ENCODE data around the gene BCL2L2. TPM values are rescaled to one million over a fixed set of nuclear protein-coding genes. Genes with fewer than 3 reads are reported as not detected.

The BCL2L2 gene
- total and polyA plus RNA-seq, 3 donors from 2014 or later = 46.8 to 85.1 (median 78.0) TPM

DNA sequence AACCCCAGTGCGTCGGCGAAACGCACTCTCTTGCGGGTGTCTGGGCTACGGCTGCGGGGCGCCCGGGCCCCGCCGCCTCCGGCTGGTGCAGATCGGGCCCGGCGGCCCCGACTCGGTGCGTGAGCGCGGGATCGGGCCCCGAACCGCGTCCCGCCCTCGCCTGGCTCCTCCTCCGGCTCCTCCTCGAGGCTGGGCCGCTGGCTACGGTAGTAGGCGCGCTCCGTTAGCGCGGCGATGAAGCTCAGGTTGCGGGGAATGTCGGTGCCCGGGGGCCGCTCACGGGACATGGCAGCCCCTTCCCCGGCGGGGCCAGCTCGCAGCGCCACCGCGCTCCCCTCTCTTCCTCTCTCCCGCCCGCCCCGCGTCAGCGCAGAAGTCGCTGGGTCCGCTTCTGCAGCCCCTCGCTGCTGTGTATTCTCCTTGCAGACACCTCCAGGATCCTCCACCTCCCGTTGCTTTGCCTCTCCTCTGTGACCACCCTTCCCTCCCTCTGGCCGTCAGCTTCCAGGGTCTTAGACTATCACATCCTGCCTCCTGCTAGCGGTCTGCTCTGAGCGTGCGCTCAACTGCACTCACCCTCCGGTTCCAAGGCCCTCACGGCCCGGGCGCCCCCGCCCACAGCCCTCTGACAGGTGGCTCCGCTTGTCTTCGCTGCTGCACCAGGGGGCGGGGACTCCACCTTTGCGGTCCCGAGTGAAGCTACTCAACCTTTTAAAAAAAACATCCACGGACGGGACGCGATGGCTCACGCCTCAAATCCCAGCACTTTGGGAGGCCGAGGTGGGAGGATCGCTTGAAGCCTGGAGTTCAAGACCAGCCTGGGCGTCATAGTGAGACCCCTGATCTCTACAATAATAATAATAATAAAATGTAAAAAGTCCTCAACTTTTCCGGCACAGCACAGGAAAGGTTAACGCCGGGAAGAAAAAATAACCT is 4.1 kb upstream of the BCL2L2 start, which contains the start of gene PPP1R3E:
Gene PPP1R3E, minus strand, starts transcription at position 570 of the 936 bp plus-strand sequence. Its CDS starts 283 bp downstream, at position 287.
- WGBS, 2 donors = 5 to 8% methylated on average over 30 to 56 of the region's 81 CpGs
- Histone ChIP-seq H3K4me1 (peaks cover 27% of the 10 kb centered on the region), H3K27ac (peak within 1 kb of the TSS; percentile 77 to 99), H3K36me3 (ENCODE audit: low read depth, missing control alignments) (no peaks in the 10 kb centered on the region), H3K27me3 (no peaks in the 10 kb centered on the region), H3K9me3 (no peaks in the 10 kb centered on the region), H3K4me3 (peak within 1 kb of the TSS; percentile 68 to 71)
- intact Hi-C loops (cut with DNase I; ENCODE audit: low total_unique reads) = no loop called here
- peak; percentile 72 for DNase-seq
- TF ChIP-seq, protein P1, sequence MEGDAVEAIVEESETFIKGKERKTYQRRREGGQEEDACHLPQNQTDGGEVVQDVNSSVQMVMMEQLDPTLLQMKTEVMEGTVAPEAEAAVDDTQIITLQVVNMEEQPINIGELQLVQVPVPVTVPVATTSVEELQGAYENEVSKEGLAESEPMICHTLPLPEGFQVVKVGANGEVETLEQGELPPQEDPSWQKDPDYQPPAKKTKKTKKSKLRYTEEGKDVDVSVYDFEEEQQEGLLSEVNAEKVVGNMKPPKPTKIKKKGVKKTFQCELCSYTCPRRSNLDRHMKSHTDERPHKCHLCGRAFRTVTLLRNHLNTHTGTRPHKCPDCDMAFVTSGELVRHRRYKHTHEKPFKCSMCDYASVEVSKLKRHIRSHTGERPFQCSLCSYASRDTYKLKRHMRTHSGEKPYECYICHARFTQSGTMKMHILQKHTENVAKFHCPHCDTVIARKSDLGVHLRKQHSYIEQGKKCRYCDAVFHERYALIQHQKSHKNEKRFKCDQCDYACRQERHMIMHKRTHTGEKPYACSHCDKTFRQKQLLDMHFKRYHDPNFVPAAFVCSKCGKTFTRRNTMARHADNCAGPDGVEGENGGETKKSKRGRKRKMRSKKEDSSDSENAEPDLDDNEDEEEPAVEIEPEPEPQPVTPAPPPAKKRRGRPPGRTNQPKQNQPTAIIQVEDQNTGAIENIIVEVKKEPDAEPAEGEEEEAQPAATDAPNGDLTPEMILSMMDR (IDR thresholded peaks at IDR 0.05) = no peak
- TF ChIP-seq POLR2A (IDR thresholded peaks at IDR 0.05) = no peak

DNA sequence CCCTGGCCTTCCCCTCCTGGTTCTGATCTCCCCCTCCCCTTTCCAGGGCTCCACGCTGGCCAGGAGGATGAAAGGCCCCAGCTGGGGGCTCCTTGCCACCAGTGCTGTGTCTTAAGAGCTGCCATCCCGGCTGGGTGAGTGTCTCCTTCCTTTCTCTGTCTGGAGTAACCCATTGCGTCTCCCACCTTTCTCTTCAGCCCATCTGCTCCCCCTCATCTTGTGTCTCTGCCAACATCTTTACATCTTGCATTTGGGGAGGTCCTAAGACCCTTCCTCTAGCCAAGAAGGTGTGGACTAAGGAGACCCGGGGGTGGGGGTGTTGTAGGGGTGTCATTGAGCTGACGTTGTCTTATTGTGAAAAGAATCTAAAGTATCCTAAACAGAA is 505 bp downstream of the BCL2L2 start:
- TF ChIP-seq, protein P1 (IDR thresholded peaks at IDR 0.05) = no peak
- no peak for TF ChIP-seq POLR2A (IDR thresholded peaks at IDR 0.05)
- Histone ChIP-seq H3K36me3 (ENCODE audit: low read depth, missing control alignments) (no peaks in the 10 kb centered on the region), H3K4me3 (peak overlapping the region; percentile 59 to 90), H3K4me1 (peaks cover 48% of the 10 kb centered on the region), H3K27me3 (no peaks in the 10 kb centered on the region), H3K27ac (peak overlapping the region; percentile 90 to 91), H3K9me3 (no peaks in the 10 kb centered on the region)
- no peak for DNase-seq
- intact Hi-C loops (cut with DNase I; ENCODE audit: low total_unique reads) = no loop called here
- WGBS, 2 donors = 17 to 22% methylated on average over 5 of the region's 5 CpGs

DNA sequence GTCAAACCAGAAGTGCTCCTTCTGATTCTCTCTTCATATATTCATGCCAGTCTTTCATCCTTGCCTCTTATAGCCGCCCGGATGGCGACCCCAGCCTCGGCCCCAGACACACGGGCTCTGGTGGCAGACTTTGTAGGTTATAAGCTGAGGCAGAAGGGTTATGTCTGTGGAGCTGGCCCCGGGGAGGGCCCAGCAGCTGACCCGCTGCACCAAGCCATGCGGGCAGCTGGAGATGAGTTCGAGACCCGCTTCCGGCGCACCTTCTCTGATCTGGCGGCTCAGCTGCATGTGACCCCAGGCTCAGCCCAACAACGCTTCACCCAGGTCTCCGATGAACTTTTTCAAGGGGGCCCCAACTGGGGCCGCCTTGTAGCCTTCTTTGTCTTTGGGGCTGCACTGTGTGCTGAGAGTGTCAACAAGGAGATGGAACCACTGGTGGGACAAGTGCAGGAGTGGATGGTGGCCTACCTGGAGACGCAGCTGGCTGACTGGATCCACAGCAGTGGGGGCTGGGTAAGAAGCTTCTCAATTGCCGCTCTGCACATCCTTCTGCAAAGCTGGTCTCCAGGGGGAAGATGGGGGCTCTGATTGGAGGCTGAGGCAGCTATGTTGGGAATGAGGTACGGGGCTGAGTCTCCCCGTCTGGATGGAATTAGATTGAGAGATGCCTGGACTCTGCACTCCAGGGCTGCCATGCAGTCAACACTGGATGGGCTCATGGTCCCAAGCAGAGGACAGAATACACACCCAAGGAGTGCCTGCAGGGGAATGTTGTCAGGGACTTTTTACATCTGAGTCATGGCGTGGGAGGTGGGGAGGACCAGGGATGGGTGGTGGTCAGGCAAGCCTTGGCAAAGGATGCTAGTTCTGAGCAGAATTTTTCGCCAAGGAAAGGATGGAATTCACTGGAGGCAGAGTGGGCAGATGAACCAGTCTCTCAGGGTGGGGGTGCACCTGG is 1.3 kb downstream of the BCL2L2 start:
- peaks cover 44% of the 10 kb centered on the region for H3K4me1 ChIP-seq
- intact Hi-C loops (cut with DNase I; ENCODE audit: low total_unique reads) = no loop called here
- H3K4me3 ChIP-seq = peak overlapping the region; percentile 59 to 90
- DNase-seq = no peak
- 79 to 80% methylated on average over 17 to 22 of the region's 22 CpGs for WGBS, 2 donors
- no peaks in the 10 kb centered on the region for H3K9me3 ChIP-seq
- H3K27ac ChIP-seq = peak overlapping the region; percentile 90 to 91
- no peaks in the 10 kb centered on the region for H3K36me3 ChIP-seq (ENCODE audit: low read depth, missing control alignments)
- no peaks in the 10 kb centered on the region for H3K27me3 ChIP-seq
- TF ChIP-seq, protein P1 (IDR thresholded peaks at IDR 0.05) = no peak
- TF ChIP-seq POLR2A (IDR thresholded peaks at IDR 0.05) = no peak

DNA sequence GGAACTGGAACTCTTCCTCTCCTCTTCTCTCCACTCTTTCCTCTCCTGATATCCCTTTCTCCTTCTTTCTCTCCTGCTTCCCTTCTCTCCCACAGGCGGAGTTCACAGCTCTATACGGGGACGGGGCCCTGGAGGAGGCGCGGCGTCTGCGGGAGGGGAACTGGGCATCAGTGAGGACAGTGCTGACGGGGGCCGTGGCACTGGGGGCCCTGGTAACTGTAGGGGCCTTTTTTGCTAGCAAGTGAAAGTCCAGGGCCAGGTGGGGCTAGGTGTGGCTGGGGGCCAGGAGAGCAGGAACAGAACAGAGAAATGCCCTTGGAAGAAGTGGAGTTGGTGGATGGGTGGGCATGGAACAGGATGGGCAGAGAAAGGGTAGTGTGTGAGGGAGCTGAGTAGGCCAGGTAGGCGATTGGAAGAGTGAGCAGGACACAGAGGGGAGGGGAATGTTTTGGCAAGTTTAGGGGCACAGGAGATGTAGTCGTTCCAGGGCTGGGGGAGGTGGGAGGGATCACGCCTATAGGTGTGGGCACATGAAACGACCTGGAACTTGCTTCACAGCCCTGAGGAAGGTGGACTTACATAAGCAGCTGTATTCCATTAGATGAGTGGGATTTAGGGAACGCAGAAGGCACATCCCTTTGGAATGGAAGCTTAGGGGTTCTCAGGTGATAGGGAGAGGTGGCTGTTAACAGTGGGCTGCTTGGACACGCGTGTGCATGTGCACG is 2.2 kb downstream of the BCL2L2 start:
- TF ChIP-seq POLR2A (IDR thresholded peaks at IDR 0.05) = no peak
- TF ChIP-seq, protein P1 (IDR thresholded peaks at IDR 0.05) = no peak
- intact Hi-C loops (cut with DNase I; ENCODE audit: low total_unique reads) = no loop called here
- H3K36me3 ChIP-seq (ENCODE audit: low read depth, missing control alignments) = no peaks in the 10 kb centered on the region
- no peaks in the 10 kb centered on the region for H3K9me3 ChIP-seq
- H3K27me3 ChIP-seq = no peaks in the 10 kb centered on the region
- peak overlapping the region in 1 of 2 donors; percentile 90 for H3K4me3 ChIP-seq
- 70 to 79% methylated on average over 17 of the region's 17 CpGs for WGBS, 2 donors
- peaks cover 42% of the 10 kb centered on the region for H3K4me1 ChIP-seq
- peak overlapping the region in 1 of 2 donors; percentile 91 for H3K27ac ChIP-seq
- DNase-seq = no peak
